ENCODE data around the gene SLC25A4.
"Not testable (repeated sequence)": the region's sequence is repeated elsewhere in the genome, so short reads cannot be mapped to it uniquely, and the experiment has no call there.

Gene SLC25A4

DNA sequence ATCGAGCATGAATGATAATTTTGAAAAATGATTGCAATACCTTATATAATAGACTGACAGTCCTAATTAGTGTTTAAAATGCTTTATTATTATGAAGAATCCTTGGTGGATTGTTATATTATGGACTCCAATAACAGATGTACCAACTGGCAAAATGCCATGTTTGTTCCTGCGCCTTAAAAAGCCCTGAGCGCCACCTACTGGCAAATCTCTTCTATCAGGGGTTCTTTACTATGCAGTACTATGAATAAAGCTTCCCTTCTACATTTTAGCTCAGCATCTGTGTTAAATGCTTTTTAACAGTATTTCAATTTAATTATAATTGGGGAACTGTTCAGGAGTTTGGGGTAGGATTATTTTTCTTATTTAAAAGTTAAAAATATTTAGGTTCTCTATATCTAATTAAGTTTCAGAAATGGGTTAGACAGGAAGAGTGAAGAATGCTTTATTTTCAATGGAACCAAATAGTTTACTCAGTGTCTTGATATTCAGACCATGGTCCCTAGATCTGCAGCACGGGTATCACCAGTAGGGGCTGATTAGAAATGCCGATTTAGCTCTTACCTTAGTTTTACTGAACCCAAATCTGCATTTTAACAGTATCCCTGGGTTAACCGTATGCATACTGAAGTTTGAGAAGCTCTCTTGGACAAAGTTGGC lies 40.7 kb downstream of the SLC25A4 start:
- DNase-seq: peak; percentile 92

DNA sequence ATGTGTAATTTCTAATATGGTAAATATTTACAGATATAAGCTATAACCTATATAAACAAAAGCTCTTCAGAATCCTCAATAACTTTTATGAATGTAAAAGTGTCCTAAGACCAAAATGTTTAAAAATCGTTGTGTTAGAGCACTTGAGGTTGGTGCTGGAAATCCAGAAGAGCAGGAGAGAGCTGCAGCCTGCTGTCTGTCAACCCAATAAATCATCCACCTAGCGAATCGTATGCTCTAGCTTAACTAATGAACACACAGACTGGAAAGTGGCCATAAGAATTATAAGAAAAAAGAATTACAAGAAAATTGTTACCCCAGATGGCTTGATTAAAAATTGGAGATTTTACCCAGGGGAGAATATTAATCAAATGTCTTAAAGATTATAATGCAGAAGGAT lies 43.7 kb downstream of the SLC25A4 start:
- no peak for DNase-seq

DNA sequence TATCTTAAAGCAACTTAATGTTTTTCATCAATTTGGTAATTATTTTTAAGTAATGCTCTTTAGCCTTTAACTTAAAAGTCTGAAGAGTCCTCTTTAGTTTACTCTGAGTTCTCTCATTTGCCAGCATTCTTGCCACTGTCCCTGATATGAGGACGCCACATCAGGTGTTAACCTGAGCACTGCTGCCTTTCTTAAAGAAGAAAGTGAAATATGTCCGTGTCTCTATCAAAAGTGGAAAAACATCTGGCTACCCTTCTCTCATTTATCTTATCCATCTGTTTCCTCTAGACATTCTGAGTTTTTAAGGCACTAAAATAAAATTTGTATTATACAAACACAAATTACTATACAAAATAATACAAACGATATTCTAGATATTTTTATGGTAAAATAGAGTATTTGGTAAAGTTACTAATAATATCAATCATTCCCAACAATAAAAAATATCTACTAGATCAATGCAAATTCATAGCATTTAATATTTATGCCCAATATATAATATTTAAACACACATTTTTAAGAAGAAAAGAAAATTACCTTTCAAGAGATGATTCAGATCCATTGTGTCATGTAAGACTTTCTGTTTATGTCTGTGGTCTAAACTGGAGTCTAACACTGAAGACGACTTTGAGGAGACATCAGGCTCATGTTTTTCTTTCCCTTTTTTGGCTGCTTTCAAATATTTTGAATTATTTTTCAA lies 46.7 kb downstream of the SLC25A4 start:
- no peak for DNase-seq

DNA sequence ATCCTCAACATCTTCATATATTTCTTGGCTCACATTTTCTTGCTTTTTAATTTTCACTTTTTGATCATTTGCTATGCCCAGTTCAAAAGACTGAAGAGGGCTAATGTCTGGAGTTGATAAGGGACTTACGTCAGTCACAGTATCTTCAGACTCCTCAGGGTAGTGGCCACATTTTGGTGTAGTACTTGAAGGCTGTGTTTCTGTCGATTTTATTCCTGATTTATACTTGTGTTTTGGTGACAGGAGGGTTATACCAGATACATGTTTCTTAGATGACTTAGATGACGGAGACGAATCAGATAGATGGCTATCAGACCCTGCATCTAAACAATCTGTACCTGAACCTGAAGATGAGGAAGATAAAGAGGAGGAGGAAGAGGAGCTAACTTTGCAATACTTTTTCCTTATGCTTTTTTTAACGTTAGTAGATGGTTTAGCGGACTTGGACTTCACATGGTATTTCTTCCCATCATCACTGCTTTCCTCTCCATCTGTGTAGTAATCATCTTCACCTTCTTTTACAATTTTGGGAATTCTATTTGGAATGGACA lies 47.3 kb downstream of the SLC25A4 start:
- no peak for DNase-seq

- DNase-seq: no peak
Measured at GRCh38 chr4:185192059-185192458, 49.0 kb downstream of the SLC25A4 start.

- DNase-seq: peak; percentile 8
Measured at GRCh38 chr4:185194924-185195888, 52.1 kb downstream of the SLC25A4 start.

DNA sequence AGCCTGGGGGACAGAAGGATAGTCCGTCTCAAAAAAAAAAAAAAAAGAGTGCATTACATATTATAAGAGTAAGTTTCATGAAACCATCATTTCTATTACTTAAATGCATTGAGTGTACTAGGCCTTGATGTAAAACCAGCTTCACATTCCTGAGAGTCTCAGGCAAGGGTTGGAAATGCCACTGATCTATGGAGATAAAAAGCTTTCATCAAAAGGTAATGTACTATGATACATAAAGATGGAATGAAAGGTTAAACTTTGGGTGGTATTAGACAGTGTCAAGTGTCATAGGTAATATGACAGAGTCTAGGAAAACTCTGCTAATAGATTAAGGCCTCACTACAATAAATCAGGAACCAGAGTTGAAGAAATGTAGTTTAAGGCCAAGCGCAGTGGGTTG lies 53.4 kb downstream of the SLC25A4 start:
- no peak for DNase-seq

- DNase-seq: not testable (repeated sequence)
Measured at GRCh38 chr4:185198189-185198588, 55.1 kb downstream of the SLC25A4 start.

Data from DMS53 (cell line).